Nephron progenitor cell (in vitro differentiated cells): ENCODE results near the gene ZNRF3.
A peak's percentile ranks its signal among the peaks of the same experiment; 100 is the strongest.

ENCODE experiments used
- DNase-seq: peaks from one replicate; pipeline ENCODE4 v3.0.0; 2021
- H3K27ac Mint-ChIP-seq: 2 replicates; pipeline ENCODE4 v1.8.0; 2021; ENCODE audit warnings: mild to moderate bottlenecking, moderate library complexity, mixed read lengths
- H3K27me3 Mint-ChIP-seq: 2 replicates; pipeline ENCODE4 v1.8.0; 2021; ENCODE audit warnings: mild to moderate bottlenecking, low read depth, mixed read lengths; ENCODE audit not compliant: poor library complexity
- H3K36me3 Mint-ChIP-seq: 2 replicates; pipeline ENCODE4 v1.8.0; 2021; ENCODE audit warnings: low read depth, mixed read lengths
- H3K4me1 Mint-ChIP-seq: 2 replicates; pipeline ENCODE4 v1.8.0; 2021; ENCODE audit warnings: mixed read lengths
- H3K4me3 Mint-ChIP-seq: 2 replicates; pipeline ENCODE4 v1.8.0; 2021; ENCODE audit warnings: mild to moderate bottlenecking, moderate library complexity, mixed read lengths
- H3K9me3 Mint-ChIP-seq: 2 replicates; pipeline ENCODE4 v1.8.0; 2021; ENCODE audit warnings: mild to moderate bottlenecking, moderate library complexity, mixed read lengths
- TF ChIP-seq, protein P1 (sequence below): fragments of 200-600 bp; sonication (generic); IDR thresholded peaks from 2 replicates; pipeline ENCODE4 v1.5.0; 2021; ENCODE audit warnings: antibody characterized with exemption

ZNRF3 gene

GRCh38 chr22:28977481-28977971, 94.2 kb downstream of the ZNRF3 start:
- DNase-seq: no peak
- Mint-ChIP-seq H3K4me3 (peak overlapping the region; percentile 37), H3K36me3 (peaks cover 17% of the 10 kb centered on the region), H3K4me1 (peaks cover 48% of the 10 kb centered on the region), H3K27ac (peak overlapping the region; percentile 95), H3K9me3 (no peaks in the 10 kb centered on the region), H3K27me3 (no peaks in the 10 kb centered on the region)
- TF ChIP-seq, protein P1, sequence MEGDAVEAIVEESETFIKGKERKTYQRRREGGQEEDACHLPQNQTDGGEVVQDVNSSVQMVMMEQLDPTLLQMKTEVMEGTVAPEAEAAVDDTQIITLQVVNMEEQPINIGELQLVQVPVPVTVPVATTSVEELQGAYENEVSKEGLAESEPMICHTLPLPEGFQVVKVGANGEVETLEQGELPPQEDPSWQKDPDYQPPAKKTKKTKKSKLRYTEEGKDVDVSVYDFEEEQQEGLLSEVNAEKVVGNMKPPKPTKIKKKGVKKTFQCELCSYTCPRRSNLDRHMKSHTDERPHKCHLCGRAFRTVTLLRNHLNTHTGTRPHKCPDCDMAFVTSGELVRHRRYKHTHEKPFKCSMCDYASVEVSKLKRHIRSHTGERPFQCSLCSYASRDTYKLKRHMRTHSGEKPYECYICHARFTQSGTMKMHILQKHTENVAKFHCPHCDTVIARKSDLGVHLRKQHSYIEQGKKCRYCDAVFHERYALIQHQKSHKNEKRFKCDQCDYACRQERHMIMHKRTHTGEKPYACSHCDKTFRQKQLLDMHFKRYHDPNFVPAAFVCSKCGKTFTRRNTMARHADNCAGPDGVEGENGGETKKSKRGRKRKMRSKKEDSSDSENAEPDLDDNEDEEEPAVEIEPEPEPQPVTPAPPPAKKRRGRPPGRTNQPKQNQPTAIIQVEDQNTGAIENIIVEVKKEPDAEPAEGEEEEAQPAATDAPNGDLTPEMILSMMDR: no peak

GRCh38 chr22:28978158-28978557, 94.8 kb downstream of the ZNRF3 start:
- H3K27ac Mint-ChIP-seq: peak overlapping the region; percentile 81
- H3K4me1 Mint-ChIP-seq: peaks cover 54% of the 10 kb centered on the region
- TF ChIP-seq, protein P1: no peak
- peaks cover 17% of the 10 kb centered on the region for H3K36me3 Mint-ChIP-seq
- H3K27me3 Mint-ChIP-seq: no peaks in the 10 kb centered on the region
- H3K9me3 Mint-ChIP-seq: no peaks in the 10 kb centered on the region
- no peak for DNase-seq
- peak overlapping the region; percentile 17 for H3K4me3 Mint-ChIP-seq

DNA sequence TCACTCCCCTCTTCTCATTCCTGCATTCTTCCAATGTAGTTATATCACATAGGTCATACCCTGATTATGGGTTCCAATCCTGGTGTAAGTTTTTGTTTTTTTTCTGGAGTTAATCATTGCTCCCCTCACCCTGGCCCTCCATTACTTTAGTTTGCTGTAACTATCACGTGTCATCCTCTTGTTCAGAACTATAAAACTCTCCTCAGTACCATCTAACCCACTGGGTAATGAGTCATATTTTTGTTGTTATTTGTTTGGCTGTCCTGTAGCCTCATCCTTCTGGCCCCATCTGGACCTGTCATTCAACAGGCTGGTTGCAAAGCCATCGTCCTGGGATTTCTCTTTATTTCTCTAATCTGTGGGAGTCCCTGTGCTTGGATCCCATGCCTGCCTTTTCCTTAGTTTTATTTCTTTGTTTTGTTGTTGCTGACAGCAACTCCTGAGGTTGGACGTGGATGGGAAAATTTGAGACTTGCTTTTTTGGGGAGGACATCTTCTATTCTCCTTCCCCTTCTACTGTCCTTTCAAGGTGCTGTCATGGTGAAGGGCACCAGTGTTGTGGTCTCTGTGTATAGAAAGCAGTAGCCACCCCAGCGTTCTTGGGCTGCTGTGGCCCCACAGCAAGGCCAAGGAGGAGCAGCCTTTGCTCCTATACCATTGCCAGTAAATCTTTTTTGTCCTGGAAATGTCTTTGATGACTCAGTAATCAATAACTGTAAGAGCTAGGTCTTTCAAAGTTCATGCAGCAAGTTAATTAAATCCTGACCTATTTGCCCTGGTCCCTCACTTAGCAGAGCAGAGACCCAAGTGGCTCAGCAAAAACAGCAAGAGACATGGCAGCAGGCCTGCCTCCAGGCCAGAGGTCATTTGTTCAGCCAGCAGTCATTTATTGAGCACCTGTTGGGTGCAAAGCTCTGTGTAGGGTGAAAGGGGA, 95.8 kb downstream of the ZNRF3 start:
- H3K36me3 Mint-ChIP-seq: peaks cover 18% of the 10 kb centered on the region
- TF ChIP-seq, protein P1: no peak
- peak overlapping the region; percentile 5 for H3K4me3 Mint-ChIP-seq
- no peak for DNase-seq
- no peaks in the 10 kb centered on the region for H3K9me3 Mint-ChIP-seq
- H3K27ac Mint-ChIP-seq: peak overlapping the region; percentile 53
- H3K4me1 Mint-ChIP-seq: peaks cover 63% of the 10 kb centered on the region
- no peaks in the 10 kb centered on the region for H3K27me3 Mint-ChIP-seq

- TF ChIP-seq, protein P1: no peak
Observed at GRCh38 chr22:28980326-28980725, 97.0 kb downstream of the ZNRF3 start.

DNA sequence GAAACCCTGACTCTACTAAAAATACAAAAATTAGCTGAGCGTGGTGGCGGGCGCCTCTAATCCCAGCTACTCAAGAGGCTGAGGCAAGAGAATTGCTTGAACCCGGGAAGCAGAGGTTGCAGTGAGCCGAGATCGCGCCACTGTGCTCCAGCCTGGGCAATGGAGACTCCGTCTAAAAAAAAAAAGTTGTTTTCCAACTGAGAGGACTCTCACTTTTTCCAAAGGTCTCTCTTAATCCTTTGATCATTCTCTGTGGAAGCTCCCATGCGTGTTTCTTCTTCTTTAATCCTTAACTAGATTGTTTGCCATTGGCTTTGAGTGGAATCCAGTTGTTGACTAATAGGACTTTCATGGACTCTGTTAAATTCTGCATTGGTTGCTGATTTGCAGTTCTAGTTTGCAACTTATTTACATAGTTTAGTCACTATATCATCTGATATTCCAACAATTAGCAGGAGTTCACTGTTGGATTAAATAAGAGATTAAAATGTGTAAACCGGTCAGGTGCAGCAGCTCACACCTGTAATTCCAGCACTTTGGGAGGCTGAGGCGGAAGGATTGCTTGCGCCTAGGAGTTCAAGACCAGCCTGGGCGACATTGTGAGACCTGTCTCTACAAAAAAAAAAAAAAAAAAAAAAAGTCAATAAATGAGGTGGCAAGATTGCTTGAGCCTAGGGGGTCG, 98.6 kb downstream of the ZNRF3 start:
- no peak overlapping the region for H3K27ac Mint-ChIP-seq
- peaks cover 19% of the 10 kb centered on the region for H3K9me3 Mint-ChIP-seq
- H3K36me3 Mint-ChIP-seq: peaks cover 26% of the 10 kb centered on the region
- TF ChIP-seq, protein P1: no peak
- no peak for DNase-seq
- H3K4me1 Mint-ChIP-seq: peaks cover 78% of the 10 kb centered on the region
- no peak overlapping the region for H3K4me3 Mint-ChIP-seq
- H3K27me3 Mint-ChIP-seq: no peaks in the 10 kb centered on the region

More at GRCh38 chr22:28980326-28980725, 97.0 kb downstream of the ZNRF3 start:
- Mint-ChIP-seq H3K4me1 (peaks cover 75% of the 10 kb centered on the region), H3K9me3 (peaks cover 5% of the 10 kb centered on the region), H3K36me3 (peaks cover 16% of the 10 kb centered on the region), H3K27me3 (no peaks in the 10 kb centered on the region), H3K4me3 (no peak overlapping the region), H3K27ac (no peak overlapping the region)
- DNase-seq: no peak
